NCI-H345 (cell line): ENCODE measurements around the gene METTL25.

ENCODE experiments used
- DNase-seq: peaks from one replicate; lab custom pipeline; 2025; lab: John Stamatoyannopoulos, UW

METTL25 gene

GRCh38 chr12:82470906-82471512 is 112.7 kb downstream of the METTL25 start:
- no peak for DNase-seq

- DNase-seq: no peak
Measured at GRCh38 chr12:82473111-82473754, 114.9 kb downstream of the METTL25 start.

GRCh38 chr12:82474181-82474797 is 116.0 kb downstream of the METTL25 start:
- no peak for DNase-seq

GRCh38 chr12:82474798-82475184 is 116.5 kb downstream of the METTL25 start:
- no peak for DNase-seq

GRCh38 chr12:82475211-82475610 is 116.9 kb downstream of the METTL25 start:
- no peak for DNase-seq

- no peak for DNase-seq
Measured at GRCh38 chr12:82476511-82476910, 118.2 kb downstream of the METTL25 start.

GRCh38 chr12:82479511-82479910 is 121.2 kb downstream of the METTL25 start:
- no peak for DNase-seq

GRCh38 chr12:82480606-82481005 is 122.3 kb downstream of the METTL25 start:
- no peak for DNase-seq

GRCh38 chr12:82481954-82482353 is 123.6 kb downstream of the METTL25 start:
- DNase-seq: no peak

GRCh38 chr12:82486524-82487235 is 128.4 kb downstream of the METTL25 start:
- DNase-seq: no peak

GRCh38 chr12:82504409-82504808 is 146.1 kb downstream of the METTL25 start:
- DNase-seq: no peak

- DNase-seq: no peak
Measured at GRCh38 chr12:82505150-82505549, 146.8 kb downstream of the METTL25 start.

- no peak for DNase-seq
Measured at GRCh38 chr12:82507686-82508085, 149.4 kb downstream of the METTL25 start.

GRCh38 chr12:82510386-82510785 is 152.1 kb downstream of the METTL25 start:
- DNase-seq: no peak

GRCh38 chr12:82514880-82515279 is 156.6 kb downstream of the METTL25 start:
- DNase-seq: no peak

GRCh38 chr12:82515652-82516051 is 157.3 kb downstream of the METTL25 start:
- no peak for DNase-seq

GRCh38 chr12:82517027-82517426 is 158.7 kb downstream of the METTL25 start:
- DNase-seq: no peak

- DNase-seq: no peak
Measured at GRCh38 chr12:82517808-82518207, 159.5 kb downstream of the METTL25 start.

GRCh38 chr12:82519510-82519909 is 161.2 kb downstream of the METTL25 start:
- no peak for DNase-seq

- DNase-seq: no peak
Measured at GRCh38 chr12:82522285-82522684, 164.0 kb downstream of the METTL25 start.

GRCh38 chr12:82522762-82523161 is 164.4 kb downstream of the METTL25 start:
- DNase-seq: no peak

- no peak for DNase-seq
Measured at GRCh38 chr12:82523996-82524395, 165.7 kb downstream of the METTL25 start.

- no peak for DNase-seq
Measured at GRCh38 chr12:82524641-82525040, 166.3 kb downstream of the METTL25 start.
